OCI-LY3 (cell line): ENCODE measurements around the gene MTCL1.

Source experiments
- H2AFZ ChIP-seq: fragments of 200-600, 300-600 bp; shearing (Covaris generic); 2 replicates; pipeline ENCODE4 v1.6.0; 2014; ENCODE audit warnings: antibody characterized with exemption, low read depth, low read length
- H3K27ac ChIP-seq: fragments of 200-600, 300-600 bp; sonication (generic); 2 replicates; pipeline ENCODE4 v1.5.1; 2014; ENCODE audit warnings: mild to moderate bottlenecking, low read length, moderate library complexity, mixed read lengths
- H3K27me3 ChIP-seq: fragments of 200-600, 300-600 bp; sonication (generic); 2 replicates; pipeline ENCODE4 v1.6.1; 2014; ENCODE audit warnings: low read depth, low read length, mixed read lengths
- H3K36me3 ChIP-seq: fragments of 200-600, 300-600 bp; sonication (generic); replicated peaks from 2 replicates; pipeline ENCODE3; 2014; ENCODE audit warnings: low read depth, low read length, mixed read lengths
- H3K4me1 ChIP-seq: fragments of 300-600, 200-600 bp; sonication (generic); 2 replicates; pipeline ENCODE4 v1.6.1; 2014; ENCODE audit warnings: low read length, mixed read lengths
- H3K4me2 ChIP-seq: fragments of 200-600, 300-600 bp; sonication (generic); 2 replicates; pipeline ENCODE4 v1.6.1; 2014; ENCODE audit warnings: low read length, mixed read lengths
- H3K4me3 ChIP-seq: fragments of 300-600, 200-600 bp; sonication (generic); 2 replicates; pipeline ENCODE4 v1.5.1; 2014; ENCODE audit warnings: antibody characterized with exemption, mild to moderate bottlenecking, low read length, moderate library complexity
- H3K79me2 ChIP-seq: fragments of 300-600, 200-600 bp; shearing (Covaris generic); 2 replicates; pipeline ENCODE4 v1.6.1; 2014; ENCODE audit warnings: mild to moderate bottlenecking, low read length, mixed read lengths
- H3K9ac ChIP-seq: fragments of 300-600, 200-600 bp; shearing (Covaris generic); 2 replicates; pipeline ENCODE4 v1.6.0; 2014; ENCODE audit warnings: mild to moderate bottlenecking, low read length, moderate library complexity
- H3K9me3 ChIP-seq: fragments of 200-600, 300-600 bp; shearing (Covaris generic); 2 replicates; pipeline ENCODE4 v1.6.1; 2014; ENCODE audit warnings: low read length, mixed read lengths; ENCODE audit not compliant: insufficient read depth
- H4K20me1 ChIP-seq: fragments of 200-600, 300-600 bp; sonication (generic); 2 replicates; pipeline ENCODE4 v1.6.1; 2016; ENCODE audit warnings: low read length, mixed read lengths; ENCODE audit not compliant: insufficient read depth
- CTCF ChIP-seq: fragments of 200-600, 300-600 bp; sonication (generic); IDR thresholded peaks from 2 replicates; pipeline ENCODE4 v1.5.1; 2014; ENCODE audit warnings: antibody characterized with exemption, low read length, low read depth
- EZH2phosphoT487 ChIP-seq: fragments of 200-600 bp; shearing (Covaris generic); IDR thresholded peaks from 2 replicates; pipeline ENCODE4 v1.6.1; 2018; ENCODE audit warnings: antibody characterized with exemption, mixed run types, low read depth

MTCL1 gene

DNA sequence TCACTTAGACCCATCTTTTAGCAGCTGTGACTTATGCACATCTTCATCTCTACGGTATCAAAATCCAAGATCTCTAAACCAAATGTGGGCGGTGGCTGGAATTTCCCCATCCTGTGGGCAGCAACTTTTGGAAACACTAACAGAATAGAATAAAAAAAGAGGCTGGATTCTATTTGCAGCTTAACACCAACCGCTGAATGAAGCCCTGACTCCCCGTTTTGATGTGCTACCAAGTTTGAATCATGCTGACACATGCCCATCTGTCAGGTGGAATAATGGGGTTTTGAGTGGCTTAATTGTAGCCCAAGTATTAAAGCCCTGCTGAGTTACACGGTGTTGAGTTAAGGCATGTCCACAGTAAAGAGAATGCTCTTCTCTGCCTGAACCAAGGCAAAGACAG, 165.2 kb downstream of the MTCL1 start:
- H3K79me2 ChIP-seq: no peaks in the 10 kb centered on the region
- H3K27ac ChIP-seq: no peak overlapping the region
- no peaks in the 10 kb centered on the region for H3K9me3 ChIP-seq
- no peaks in the 10 kb centered on the region for H3K36me3 ChIP-seq
- peaks cover 5% of the 10 kb centered on the region; the same call in 1 of the 2 replicates for H3K27me3 ChIP-seq
- H2AFZ ChIP-seq: no peak overlapping the region
- H3K4me1 ChIP-seq: no peaks in the 10 kb centered on the region
- H3K4me3 ChIP-seq: no peak overlapping the region
- TF ChIP-seq EZH2phosphoT487 (no peak), CTCF (no peak)
- H4K20me1 ChIP-seq: no peaks in the 10 kb centered on the region
- H3K9ac ChIP-seq: no peak overlapping the region
- H3K4me2 ChIP-seq: no peak overlapping the region

DNA sequence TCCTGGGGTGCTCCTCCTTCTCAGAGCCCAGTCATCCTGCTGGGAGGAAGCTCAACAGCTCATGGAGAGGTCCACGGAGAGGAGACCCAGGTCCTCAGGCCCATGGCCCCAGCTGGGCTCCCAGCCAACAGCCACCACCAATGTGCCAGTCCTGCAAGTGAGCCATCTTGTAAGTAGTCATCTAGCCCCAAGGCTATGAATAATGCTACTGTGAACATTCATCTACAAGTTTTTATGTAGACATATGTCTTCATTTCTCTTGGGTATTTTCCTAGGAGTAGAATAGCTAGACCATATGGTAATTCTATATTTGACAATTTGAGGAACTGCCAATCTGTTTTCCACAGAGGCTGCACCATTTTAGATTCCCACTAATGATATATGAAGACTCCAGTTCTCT, 166.1 kb downstream of the MTCL1 start:
- Histone ChIP-seq H3K27me3 (peaks cover 5% of the 10 kb centered on the region; the same call in 1 of the 2 replicates), H4K20me1 (no peaks in the 10 kb centered on the region), H3K36me3 (no peaks in the 10 kb centered on the region), H2AFZ (no peak overlapping the region), H3K9me3 (no peaks in the 10 kb centered on the region), H3K27ac (no peak overlapping the region), H3K4me2 (no peak overlapping the region), H3K4me3 (no peak overlapping the region), H3K79me2 (no peaks in the 10 kb centered on the region), H3K4me1 (no peaks in the 10 kb centered on the region), H3K9ac (no peak overlapping the region)
- TF ChIP-seq CTCF (no peak), EZH2phosphoT487 (no peak)

DNA sequence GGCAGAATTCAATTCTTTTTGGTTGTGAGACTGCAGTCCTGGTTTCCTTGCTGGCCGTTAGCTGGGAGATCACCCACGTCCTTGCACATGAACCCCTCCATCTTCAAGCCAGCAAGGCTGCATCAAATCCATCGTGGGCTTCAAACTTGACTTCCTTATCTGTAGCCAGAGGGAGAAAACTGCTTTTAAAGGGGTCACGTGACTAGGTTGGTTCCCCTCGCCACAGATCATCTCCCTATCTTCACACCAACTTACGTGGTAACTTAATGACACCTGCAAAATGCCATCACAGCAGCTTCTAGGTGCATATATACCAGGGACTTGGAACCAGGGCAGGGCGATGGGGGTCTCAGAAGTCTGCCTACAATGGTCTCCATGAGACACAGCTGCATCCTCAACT, 169.5 kb downstream of the MTCL1 start:
- no peak overlapping the region; the same call in 1 of the 2 replicates for H2AFZ ChIP-seq
- no peaks in the 10 kb centered on the region for H3K79me2 ChIP-seq
- H4K20me1 ChIP-seq: no peaks in the 10 kb centered on the region
- no peaks in the 10 kb centered on the region for H3K9me3 ChIP-seq
- H3K36me3 ChIP-seq: no peaks in the 10 kb centered on the region
- H3K4me2 ChIP-seq: no peak overlapping the region
- TF ChIP-seq EZH2phosphoT487 (no peak), CTCF (no peak)
- H3K4me1 ChIP-seq: no peaks in the 10 kb centered on the region
- no peak overlapping the region for H3K9ac ChIP-seq
- H3K27ac ChIP-seq: no peak overlapping the region
- H3K27me3 ChIP-seq: peaks cover 5% of the 10 kb centered on the region; the same call in 1 of the 2 replicates
- no peak overlapping the region for H3K4me3 ChIP-seq

DNA sequence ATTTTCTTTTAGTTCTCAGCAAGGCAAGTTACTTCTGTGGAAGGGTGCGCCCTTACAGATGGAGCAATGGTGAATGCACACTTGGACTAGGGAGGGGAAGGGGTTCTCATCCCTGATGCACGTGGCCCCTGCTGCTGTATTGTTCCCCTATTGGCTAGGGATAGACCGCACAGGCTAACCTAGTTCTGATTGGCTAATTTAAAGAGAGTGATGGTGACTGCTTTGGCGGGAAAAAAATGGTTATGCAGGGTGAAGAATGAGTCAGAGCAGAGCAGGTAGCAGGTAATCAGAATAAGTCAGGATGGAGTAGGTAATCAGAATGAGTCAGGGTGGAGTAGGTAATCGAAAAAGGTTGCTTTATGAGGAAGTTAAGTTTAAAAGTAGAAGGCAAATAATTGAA, 171.5 kb downstream of the MTCL1 start:
- Histone ChIP-seq H3K4me1 (no peaks in the 10 kb centered on the region), H3K36me3 (no peaks in the 10 kb centered on the region), H3K27me3 (peaks cover 5% of the 10 kb centered on the region; the same call in 1 of the 2 replicates), H3K4me3 (no peak overlapping the region), H3K9me3 (no peaks in the 10 kb centered on the region), H4K20me1 (no peaks in the 10 kb centered on the region), H3K27ac (no peak overlapping the region), H3K79me2 (no peaks in the 10 kb centered on the region), H3K9ac (no peak overlapping the region), H3K4me2 (no peak overlapping the region), H2AFZ (no peak overlapping the region)
- TF ChIP-seq CTCF (no peak), EZH2phosphoT487 (no peak)
